Sciatic nerve (tissue), 2 donors: ENCODE data around the gene ENOX1. TPM values are rescaled to one million over a fixed set of nuclear protein-coding genes. Genes with fewer than 3 reads are reported as not detected.

Experiments
- ATAC-seq: fragments of 200-7000 bp; cut with Tn5 transposase; one replicate; pipeline ENCODE4 v1.9.1; 2020; ENCODE audit warnings: mild to moderate bottlenecking, moderate library complexity
- DNase-seq: peaks from one replicate; pipeline ENCODE4 v3.0.0-alpha.2; 2020; ENCODE audit warnings: low spot score
- intact Hi-C: fragments of 100-400 bp; cut with DNase I; formaldehyde crosslinking; loops from one replicate; pipeline ENCODE4 v1.14.2; 2022
- total RNA-seq: library from RNA; stranded (reverse); fragmentation: NEBNext Ultra II Directional; extraction: Animal tissue kit (Norgen Biotek cat#: 25700); gene quantifications from one replicate; pipeline ENCODE4 v1.2.1, GENCODE V29; 2021
- donor health status: DM: no; HTN: no; CAD: no.
- donor health status: DM: no; HTN: no; CAD: no.

ENOX1 gene
- total RNA-seq, 1 donor from 2014 or later = 4.3 TPM

DNA sequence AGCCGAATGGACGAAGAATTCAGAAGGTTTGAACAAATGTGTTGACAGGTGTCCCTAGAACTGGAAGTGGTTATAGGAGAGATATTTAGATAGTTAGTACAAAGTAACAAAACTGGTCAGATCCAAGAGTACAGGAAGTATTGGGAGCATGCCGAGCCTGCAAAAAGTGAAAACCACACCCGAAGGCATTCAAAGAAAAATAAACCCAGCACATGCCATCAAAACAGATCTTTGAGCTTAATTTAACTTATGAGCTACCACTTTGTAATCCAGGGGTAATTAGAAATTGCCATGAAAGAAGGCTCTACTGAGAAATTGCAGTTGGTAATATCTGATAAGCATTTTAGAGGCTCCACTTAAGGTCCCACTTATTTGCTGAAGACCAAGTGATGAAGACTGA is 549.2 kb downstream of the ENOX1 start:
- no peak for ATAC-seq
- intact Hi-C loops = no loop called here
- no peak for DNase-seq

DNA sequence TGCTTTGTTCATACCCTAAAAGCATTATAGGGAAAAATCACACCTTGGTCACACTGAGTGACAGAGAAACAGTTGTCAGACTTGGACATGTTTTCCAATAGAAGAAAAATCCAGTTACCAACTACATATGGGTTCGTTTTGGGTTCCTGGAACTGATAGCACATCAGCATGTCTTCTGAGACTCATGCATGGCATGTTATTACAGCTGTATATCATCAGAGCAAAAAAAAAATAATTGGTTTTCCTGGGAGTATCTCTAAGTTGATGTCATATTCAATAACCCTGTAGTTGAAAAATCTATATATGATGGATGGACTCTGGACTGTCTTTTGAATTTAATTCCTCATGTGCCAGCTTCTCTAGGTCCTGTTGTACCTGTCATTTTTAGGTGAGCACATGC is 551.7 kb downstream of the ENOX1 start:
- no peak for ATAC-seq
- DNase-seq = no peak
- intact Hi-C loops = no loop called here

GRCh38 chr13:43232873-43233265 is 553.9 kb downstream of the ENOX1 start:
- intact Hi-C loops = no loop called here
- ATAC-seq (no peak), DNase-seq (no peak)

GRCh38 chr13:43232144-43232872 is 554.5 kb downstream of the ENOX1 start:
- intact Hi-C loops = no loop called here
- ATAC-seq (no peak), DNase-seq (no peak)

GRCh38 chr13:43230989-43231388 is 555.8 kb downstream of the ENOX1 start:
- intact Hi-C loops = no loop called here
- DNase-seq = no peak
- no peak for ATAC-seq

DNA sequence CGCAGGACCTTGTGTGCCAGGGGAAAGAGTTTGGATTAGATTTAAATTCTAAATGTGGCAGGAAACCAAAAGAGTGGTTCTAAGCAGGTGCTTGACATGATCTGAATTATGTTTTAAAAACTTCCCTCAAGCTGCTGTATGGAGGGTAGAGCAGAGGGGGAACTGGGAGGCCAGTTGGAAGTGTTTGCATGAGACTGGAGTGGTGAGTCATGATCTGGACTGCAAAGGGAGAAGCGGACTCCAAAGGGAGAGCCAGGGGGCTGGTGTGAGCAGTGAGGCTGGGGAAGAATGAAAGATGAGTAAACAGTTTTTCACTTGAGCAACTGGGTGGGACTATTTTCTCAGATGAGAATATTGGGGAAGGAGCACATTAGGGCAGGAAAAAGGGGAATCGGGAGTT is 557.3 kb downstream of the ENOX1 start:
- DNase-seq (no peak), ATAC-seq (no peak)
- intact Hi-C loops = no loop called here

GRCh38 chr13:43227721-43228120 is 559.1 kb downstream of the ENOX1 start:
- ATAC-seq = no peak
- DNase-seq = no peak
- intact Hi-C loops = no loop called here

DNA sequence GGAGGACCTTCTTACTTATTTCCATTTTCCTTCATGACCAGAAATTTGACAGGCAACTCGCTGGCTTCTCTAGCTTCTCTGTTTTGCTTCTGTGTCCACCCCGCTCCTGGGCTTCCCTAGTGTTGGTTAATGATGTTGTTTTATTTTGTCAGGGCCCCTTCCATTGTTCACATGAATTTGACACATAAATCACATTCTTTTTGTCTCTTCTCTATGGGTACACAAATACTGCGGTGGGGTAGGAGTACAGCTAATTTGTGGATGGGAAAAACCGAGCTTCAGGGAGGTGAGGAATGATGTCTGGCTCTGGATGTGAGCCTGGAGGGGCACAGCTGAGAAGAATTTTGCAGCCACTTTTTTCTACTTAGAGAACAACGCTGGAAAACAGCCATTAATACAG is 563.6 kb downstream of the ENOX1 start:
- no peak for DNase-seq
- intact Hi-C loops = no loop called here
- ATAC-seq = no peak

- intact Hi-C loops = no loop called here
- ATAC-seq = no peak
These were observed 564.7 kb downstream of the ENOX1 start for GRCh38 chr13:43222086-43222485.

GRCh38 chr13:43221611-43222010 is 565.2 kb downstream of the ENOX1 start:
- ATAC-seq = no peak
- intact Hi-C loops = no loop called here

More at GRCh38 chr13:43222086-43222485, 564.7 kb downstream of the ENOX1 start:
- no peak for DNase-seq

GRCh38 chr13:43220873-43221595 is 565.7 kb downstream of the ENOX1 start:
- ATAC-seq (no peak), DNase-seq (no peak)
- intact Hi-C loops = no loop called here

More at GRCh38 chr13:43221611-43222010, 565.2 kb downstream of the ENOX1 start:
- DNase-seq = no peak

- DNase-seq (no peak), ATAC-seq (no peak)
- intact Hi-C loops = no loop called here
These were observed 572.6 kb downstream of the ENOX1 start for GRCh38 chr13:43214124-43214523.

- DNase-seq = no peak
- no peak for ATAC-seq
- intact Hi-C loops = no loop called here
These were observed 579.9 kb downstream of the ENOX1 start for GRCh38 chr13:43206838-43207237.

- intact Hi-C loops = no loop called here
- ATAC-seq (no peak), DNase-seq (no peak)
These were observed 581.4 kb downstream of the ENOX1 start for GRCh38 chr13:43205416-43205815.

GRCh38 chr13:43204591-43204990 is 582.2 kb downstream of the ENOX1 start:
- ATAC-seq (no peak), DNase-seq (no peak)
- intact Hi-C loops = no loop called here

DNA sequence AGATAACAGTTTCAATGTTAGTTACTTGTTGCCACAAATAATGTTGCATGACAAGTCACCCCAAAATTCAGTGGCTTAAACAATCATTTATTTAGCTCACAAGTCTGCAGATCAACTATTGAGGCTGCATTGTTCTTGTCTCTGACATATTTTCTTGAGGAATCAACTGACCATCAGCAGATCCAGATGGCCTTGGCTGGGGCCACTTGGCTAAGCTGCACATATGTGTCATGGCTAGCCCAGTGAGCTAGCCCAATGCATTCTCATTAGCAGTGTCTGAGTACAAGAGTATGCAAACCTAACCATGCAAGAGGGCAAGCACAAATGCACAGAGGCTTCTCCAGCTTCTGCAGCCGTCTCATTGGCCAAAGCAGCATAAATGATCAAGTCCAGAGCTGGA is 583.0 kb downstream of the ENOX1 start:
- intact Hi-C loops = no loop called here
- no peak for DNase-seq
- no peak for ATAC-seq

DNA sequence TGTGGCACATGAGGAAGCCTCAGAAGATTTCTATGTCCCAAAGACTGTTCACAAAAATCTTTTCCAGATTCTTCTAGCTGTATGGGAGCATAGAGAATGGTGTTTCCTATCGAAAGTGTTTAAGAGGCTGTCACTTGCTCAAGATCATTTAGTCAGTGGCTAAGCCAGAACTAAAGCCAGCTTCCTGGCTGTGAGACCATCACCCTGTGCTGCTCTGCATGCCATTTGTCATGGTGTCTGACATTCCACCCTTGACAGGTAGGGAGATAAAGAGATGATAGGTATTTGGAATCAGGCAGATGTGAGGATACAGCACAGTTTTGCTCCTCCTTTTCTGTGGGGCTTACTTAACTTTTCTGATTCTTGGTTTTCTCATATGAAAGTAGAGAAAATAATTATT is 586.0 kb downstream of the ENOX1 start:
- ATAC-seq (no peak), DNase-seq (no peak)
- intact Hi-C loops = no loop called here

DNA sequence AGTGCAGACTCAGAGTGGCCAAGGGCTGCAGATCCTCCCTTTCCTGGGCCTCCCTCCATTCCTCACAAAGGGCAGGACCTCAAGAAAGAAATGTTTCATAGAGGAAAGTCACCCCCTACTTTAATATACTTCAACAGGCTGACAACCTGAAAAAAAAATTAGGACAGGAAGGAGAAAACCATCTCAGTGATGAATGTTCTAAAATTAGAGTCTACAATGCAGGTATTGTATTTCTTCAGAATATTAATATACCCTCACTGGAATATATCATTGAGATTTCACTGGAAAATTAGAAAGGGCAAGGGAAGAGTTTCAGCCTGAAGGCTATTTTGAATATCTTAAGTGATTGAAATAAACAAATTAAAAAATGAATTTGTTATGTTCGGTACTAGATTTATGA is 586.5 kb downstream of the ENOX1 start:
- intact Hi-C loops = no loop called here
- DNase-seq = no peak
- no peak for ATAC-seq

DNA sequence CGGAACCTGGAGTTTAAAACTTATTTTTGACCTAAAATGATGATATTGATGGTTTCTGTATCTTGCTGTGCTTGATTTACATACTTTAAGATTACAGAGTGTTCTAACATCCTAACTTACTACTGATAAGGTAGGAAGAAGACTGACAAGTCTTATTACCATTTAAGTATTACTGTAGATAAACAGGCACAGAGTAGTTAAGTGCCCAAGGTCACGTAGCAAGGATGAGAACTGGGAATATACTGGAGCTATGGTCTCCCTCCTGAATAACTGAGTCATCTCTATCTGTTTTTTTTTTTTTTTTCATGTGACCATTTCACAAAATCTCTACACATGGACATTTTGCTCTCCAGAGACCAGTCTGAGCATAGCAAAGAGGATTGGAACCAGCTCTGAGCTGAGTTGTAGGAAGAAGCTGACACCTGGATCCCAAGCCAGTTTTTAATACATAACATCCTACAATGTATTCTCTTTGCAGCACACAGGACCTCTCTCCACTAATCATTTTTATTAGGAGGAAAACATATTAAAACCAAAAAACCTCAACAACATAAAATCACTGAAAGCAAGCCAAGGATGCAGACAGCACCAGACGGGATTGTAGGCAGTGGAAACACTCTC is 589.9 kb downstream of the ENOX1 start:
- no peak for DNase-seq
- intact Hi-C loops = no loop called here
- ATAC-seq = no peak

DNA sequence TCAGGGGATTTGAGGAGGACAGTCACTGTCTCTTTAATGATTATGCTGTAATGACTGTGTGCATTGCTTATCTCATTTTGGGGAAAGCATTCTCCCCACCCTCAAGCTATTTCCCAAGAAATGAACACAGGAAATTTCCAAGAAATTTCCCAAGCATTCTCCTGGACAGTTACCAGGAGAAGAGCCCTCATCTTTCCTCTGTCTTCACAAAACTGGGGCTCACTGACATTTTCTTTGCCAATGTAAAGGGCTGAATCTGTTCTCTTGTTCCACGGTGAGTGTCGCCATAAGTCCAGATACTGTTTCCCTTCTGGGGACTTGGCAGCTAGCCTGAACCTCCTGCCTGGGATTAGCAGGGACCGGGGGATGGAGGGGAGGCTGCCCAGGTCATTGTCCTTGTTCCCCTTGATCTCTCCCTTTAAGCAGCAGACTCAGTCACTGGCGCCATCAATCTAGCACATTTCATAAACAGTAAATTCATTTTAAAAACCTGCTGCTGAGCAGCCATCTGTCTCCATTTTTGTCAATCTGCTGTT is 590.6 kb downstream of the ENOX1 start:
- ATAC-seq = peak; percentile 28

More for the DNA sequence above, 590.6 kb downstream of the ENOX1 start:
- DNase-seq = no peak
- intact Hi-C loops = no loop called here
